Measurements from ENCODE around the gene UST.
"Not testable (repeated sequence)": the region's sequence is repeated elsewhere in the genome, so short reads cannot be mapped to it uniquely, and the experiment has no call there.

The UST gene

DNA sequence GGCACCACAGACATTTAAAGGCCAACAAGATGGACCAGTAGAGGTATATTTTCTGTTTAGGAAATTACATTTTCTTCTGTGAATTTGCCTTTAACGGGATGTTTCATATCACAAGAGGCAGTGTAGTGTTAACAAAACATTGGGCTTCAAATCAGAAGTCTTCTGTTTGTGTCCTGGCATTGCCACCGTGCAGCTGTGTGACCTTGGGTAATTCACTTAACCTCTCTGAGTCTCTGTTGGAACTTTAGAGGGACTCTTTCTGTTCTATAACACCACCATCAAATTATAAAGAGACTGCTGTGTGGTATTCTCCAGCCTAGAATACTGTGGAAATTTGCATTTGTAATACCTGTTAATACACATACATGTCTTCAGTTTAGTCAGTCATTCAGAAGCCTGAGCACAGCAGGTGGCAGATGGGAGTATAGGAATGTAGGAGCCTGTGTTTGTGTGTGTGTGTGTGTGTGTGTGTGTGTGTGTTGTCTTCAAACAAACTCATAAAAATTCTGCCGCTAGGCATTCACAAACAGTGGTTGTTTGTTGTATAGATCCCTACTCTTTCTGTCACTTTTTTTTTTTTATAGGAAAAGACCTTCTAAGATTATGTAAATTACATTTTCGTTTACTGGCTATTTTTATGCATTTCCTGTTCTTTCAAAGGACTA, 22.6 kb downstream of the UST start:
- no peak for DNase-seq

DNA sequence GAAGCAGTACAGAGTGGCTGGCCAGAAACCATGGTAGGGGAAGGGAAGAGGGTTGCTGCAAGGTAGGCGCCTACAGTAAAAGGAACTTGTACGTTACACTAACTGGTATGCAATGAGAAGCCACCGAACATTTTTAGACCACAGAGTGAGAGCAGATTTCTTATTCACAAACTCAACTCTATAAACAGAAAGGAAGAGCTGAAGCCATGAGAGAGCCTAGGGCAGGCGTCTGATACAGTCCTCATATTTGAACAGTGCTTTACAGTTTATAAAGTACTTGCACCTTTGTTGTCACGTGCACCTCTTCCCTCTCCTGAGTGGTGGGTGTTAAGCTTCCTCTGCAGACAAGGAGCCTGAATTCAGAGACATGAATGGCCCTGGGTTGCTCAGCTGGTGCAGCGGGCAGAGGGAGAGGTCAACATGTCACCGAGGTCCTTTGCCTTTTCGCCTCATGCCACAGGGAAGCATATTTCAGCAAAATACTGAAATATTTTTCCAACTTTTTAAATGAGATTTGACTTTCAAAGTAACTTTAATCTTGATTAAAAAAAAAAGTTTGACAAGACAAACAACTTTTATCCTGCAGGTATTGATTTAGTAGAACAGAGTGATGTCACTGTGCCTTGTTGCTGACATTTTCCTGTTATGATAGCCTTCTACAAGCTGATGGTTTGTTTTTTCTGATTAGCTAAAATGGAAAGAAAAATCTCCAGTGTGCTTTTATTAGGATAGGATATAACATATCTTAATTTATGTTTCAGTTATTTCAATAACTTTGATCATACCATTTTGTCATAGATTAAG, 23.8 kb downstream of the UST start:
- DNase-seq = no peak

DNA sequence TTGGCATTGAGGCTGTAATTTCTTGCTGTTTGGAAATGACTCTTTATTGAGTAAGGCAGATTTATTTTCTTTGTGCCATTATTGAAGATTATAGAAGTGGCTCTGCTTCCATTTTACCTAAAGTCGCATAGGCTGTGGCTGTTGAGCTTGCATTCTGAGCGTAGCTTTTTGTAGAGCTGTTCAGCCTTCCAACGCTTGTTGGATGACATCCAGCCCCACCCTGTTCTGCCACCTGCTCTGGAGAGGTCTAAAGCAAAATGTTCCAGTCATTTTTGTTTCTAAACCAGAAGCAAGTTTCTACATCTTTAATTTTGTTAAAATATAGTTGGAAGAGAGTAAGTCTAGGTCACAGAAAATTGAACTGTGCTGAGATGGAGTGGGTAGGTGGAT, 24.4 kb downstream of the UST start:
- no peak for DNase-seq

DNA sequence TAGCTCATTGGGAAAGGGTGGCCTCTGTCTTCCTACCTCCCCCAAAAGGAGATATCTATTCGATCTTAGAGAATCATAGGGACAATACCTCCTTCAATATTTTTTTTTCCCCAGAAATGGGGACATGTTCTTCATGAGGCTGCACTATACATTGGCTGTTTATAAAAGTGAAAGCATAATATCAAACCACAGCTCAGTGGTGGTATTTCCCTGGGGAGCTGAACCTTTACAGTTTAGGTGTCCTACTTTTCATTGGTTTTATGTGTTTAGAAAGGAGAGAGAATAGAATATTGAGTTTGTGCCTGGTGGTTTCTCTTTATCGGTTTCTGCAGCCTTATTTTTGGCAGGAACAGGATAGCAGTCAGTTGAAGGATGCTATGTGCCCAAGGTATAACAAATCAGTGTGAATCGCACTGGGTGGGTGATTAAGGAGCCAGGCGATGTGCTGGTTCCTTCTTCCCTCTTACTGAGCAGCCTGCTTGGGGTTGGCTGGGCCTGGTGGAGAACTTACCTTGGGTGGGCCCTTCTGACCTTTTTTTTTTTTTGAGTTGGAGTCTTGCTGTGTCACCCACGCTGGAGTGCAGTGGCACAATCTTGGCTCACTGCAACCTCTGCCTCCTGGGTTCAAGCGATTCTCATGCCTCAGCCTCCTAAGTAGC, 25.2 kb downstream of the UST start:
- DNase-seq = no peak

DNA sequence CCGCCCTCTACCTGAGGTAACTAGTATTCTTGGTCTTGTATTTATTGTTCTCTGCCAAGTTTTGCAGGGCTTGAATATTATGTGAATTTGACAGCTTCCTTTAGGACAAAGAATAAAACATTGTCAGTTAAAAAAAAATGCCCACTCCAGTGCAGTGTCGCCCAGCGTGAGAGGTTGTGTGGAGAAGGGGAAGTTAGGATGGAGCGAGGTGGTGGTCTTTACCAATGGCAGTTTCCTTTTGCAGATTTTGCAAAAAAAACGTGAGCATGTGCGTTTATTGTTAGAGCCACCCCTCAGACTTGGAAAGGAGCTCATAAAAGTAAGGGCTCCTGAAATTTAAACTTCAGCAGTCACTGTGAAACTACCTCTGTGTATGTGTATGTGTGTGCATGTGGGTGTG, 28.3 kb downstream of the UST start:
- DNase-seq = no peak

DNA sequence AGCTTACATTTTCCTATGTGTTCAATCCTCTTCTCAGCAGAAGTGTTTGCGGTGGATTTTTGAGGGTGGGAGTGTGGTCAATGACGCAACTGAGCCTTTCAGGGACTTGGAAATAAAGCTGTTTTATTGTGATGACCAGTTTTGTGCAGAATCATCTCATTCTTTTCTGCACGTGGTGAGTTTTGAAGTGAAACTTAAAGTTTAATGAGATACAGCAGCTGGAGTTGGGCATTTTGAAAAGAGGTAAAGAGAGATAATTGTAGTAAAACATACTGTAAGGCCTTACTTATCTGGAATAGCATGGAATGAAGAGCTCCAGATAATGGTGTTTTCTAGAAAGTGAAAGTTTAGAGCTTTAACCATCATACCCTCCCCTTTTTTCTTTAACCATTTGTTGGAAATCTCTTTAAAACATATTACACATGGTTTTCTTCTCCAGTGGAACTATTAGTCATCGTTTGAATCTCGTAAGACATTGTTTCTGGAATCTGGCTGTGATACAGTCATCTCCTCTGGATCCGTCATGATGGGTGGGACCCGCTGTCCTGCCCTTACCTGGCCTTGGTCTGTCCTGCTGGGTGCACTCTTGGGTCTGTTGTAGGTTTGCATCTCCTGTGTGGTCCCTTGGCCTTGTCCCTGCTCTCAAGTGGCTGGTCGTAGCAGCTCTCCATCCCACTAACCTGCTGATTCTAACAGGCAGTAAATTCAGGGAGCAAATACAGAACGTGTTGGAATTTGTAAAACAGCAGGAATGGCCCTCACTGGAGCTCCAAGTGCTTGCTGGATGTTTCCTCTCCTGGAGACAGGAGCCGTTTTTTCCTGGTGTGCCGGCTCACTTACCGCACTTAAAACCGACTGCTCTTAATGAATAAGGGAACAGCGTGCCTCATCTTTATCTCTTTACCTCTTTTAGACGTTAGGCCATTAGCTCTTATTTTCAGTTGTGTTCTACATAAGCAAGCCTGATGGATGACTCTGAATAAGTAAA, 29.8 kb downstream of the UST start:
- no peak for DNase-seq

DNA sequence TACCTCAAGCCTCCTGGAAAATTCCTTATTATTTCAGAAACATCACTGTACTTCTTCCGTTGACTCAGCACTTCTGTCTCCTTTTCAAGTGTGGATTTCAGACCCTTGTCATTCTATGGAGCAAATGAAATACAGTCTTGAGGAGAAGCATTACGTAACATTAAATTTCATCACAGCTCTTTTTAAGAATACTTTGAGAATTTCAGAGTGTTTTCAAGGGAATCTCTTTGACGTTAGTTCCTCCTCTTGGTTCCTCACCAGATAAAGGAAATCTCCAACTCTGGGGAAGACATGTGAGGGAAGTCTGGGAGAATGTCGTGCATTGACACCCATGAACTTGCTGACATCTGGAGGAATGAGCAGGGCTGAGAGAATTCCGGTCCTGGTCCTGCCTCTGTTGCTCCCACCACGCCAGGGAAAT, 32.3 kb downstream of the UST start:
- no peak for DNase-seq

DNA sequence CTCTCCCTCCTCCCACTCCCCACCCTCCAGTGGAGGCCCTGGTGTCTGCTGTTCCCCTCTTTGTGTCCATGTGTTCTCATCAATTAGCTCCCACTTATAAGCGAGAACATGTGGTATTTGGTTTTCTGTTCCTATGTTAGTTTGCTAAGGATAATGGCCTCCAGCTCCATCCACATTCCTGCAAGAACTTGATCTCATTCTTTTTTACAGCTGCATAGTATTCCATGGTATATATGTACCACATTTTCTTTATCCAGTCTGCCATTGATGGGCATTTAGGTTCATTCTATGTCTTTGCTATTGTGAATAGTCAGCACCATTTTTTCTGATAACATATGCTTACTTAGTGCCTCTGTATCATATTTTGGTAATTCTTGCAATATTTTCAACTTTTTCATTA, 33.6 kb downstream of the UST start:
- not testable (repeated sequence) for DNase-seq

DNA sequence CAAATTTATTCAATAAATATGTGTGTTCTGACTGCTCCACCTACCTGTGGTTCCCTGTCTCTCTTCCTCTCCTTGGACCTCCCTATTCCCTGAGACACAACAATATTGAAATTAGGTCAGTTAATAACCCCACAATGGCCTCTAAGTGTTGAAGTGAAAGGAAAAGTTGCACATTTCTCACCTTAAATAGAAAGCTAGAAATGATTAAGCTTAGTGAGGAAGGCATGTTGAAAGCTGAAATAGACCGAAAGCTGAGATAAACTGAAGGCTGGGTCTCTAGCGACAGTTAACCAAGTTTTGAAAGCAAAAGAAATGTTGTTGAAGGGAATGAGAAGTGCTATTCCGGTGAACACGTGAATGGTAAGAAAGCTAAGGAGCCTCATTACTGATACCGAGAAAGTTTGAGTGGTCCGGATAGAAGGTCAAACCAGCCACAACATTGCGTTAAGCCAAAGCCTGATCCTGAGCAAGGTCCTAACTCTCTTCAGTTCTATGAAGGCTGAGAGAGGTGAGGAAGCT, 34.1 kb downstream of the UST start:
- no peak for DNase-seq

DNA sequence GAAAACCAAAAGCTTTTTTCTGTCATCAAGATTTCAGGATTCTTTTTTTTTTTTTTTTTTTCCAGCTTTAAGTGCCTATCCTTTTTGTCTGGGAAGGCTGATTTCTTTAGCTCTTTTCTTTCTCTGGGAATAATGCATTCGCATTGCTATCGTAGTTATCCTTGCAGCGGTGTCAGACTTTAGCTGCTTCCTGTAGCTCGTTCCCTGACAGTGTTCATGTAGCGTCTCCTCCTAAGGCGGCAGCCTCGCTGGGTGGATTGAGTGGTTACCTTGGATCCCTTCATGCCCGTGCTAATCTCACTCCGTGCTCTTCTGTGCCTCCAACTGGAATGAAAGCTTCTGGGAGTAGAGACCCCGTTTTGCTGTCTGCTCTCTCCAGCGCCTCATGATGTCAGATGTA, 43.1 kb downstream of the UST start:
- DNase-seq = no peak

DNA sequence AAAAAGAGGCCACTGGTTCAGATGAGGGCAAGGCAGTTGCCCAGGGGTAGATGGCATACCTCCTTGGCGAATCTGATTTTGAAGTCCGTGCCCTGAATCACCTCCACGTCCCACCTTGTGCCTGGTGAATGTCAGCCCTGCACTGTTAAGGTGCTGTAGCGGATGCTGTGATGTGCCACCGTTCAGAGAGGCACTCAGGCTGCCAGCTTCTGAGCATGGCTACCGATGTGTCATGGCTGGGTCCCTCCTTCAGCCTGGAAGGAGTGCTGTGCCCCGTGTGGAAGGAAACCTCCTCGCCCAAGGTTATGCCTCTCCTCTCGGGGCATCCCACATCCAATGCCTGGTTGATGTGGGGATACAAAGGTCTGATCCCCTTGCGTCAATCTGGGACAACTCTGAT, 43.6 kb downstream of the UST start:
- DNase-seq = no peak

DNA sequence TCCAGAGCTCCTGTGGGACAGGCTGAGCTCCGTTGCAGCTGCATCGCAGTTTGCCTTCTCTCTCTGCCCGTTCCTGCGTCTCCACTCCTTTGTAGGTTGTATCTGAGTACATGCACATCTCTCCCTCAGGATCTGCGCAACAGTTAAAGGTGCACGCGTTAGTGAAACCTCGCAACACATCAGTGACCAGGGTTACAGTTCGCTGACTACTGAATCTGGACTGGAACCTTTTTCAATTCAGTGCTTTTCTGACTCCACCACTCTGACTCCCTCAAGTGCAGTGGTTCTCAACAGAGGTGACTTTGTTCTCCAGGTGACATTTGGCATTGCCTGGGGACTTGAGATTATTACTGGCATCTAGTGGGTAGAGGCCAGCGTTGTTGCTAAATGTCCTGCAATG, 44.0 kb downstream of the UST start:
- DNase-seq = no peak

DNA sequence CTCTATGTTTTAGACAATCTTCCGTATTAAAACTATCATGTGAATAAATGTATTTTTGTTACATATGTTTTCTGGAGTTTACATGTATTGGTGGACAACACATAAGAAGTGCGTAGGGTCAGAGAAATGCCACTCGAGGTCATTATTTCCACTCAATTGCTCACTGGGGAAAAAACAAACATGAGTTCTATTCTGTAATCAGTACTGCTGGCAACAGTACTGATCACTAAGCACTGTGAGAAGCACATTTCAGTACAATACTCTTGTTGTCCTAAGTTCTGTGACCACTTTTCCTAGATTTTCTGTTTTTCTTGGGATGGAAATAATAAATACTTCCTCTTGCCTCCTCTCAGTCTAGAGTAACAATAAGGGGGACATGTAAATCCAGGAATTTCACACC, 44.5 kb downstream of the UST start:
- no peak for DNase-seq

DNA sequence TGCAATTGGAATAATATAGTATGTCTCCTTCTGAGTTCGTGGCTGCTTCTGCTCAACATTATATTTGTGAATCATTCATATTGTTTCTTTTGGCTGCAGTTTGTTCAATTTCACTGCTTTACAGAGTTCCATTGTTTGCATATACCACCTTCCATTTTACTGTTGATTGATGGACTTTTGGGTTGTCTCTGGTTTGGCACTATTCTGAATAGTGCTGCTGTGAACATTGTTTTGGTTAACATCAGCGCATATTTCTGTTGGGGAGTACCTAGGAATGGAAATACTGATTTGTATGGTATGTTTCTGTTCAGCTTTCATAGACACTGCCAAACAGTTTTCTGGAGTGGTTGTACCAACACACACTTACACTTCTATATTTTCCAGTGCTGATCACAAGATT, 46.9 kb downstream of the UST start:
- no peak for DNase-seq

DNA sequence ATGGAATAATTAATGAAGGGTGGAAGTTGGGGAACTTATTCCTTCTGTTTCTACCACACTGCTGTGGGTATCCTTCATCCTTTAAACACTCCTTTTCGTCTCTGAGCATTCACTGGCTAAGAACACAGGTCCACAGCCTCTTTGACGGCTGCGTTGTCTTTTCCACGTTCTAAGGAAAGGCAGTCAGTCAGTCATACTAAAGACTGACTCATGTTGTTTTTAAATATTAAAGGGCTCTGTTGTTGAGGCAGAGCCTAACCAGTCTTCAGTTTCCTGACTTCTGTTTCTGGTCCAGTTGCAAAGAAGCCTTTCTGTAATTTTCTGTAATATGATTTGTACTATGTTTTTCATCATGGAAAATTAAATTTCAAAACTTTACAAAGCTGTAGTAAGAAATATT, 48.0 kb downstream of the UST start:
- no peak for DNase-seq

DNA sequence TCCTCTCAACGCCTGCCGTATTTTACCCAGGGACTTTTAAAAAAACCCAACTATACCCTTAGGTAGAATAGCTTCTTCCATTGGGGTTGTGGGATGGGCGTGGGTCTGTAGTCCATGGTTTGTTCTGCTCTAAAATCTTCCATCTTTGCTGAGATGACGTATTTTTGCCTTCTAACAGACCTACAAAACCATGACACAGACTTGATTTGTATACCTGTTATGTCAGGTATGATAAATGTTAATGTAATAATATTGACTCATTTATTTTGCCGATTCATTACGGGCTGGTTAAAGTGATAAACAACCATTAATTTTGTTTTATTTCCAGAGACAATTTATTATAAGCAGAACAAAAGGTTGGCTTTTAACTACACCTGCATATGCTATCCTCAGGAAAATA, 48.7 kb downstream of the UST start:
- DNase-seq = no peak

DNA sequence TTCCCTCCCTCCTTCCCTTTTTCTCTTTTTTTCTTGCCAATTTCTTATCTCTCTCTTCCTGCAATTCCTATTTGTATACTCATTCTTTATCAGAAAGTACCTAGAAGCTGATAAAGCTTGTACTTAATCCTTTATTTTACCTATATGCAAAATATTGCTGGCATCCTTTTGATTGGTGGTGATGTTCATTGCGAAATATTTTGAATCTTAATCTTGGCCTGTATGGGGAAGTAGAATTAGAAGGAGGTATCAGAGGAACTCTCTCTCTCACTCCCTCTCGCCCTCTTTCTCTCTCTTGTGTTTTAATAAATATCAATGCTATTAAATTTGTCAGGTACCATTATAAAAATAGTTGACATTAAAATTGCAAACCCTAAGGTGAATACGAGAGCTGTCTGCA, 52.8 kb downstream of the UST start:
- no peak for DNase-seq

DNA sequence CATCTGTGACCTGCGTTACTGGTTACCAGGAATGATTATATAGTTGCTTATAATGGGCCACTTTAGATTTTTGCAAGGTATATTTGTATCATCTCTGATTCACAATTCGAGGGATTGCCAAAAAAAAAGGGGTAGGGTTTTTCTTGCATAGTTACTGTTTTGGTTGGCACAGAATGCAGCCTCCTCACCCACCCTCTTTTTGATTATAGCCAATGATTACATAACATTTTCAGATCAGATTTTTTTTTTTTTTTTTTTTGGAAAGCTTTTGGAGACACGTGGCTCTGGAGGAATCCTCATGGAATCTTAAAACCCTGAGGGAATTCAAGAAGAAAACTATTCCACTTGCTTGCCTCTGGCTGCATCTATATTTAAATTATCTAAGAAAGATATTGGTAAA, 53.7 kb downstream of the UST start:
- DNase-seq = no peak

DNA sequence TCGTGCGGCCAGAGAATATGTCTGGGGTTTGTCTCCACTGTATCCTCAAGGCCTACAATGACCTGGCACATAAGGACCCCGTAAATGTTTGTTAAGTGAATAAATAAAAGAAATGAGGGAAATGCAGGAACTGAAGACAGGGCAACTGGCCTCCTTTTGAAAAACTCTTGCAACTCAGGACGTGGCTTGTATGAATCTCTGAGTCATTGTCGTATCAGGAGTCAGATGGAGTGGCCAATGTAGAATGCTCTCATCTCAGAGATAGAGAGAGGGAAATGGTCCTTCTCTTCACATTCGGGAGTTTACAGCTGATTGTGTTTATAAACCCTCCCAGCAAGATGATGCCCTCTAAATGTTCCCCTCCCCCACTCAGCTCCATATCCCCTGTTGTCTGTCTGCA, 57.1 kb downstream of the UST start:
- no peak for DNase-seq

DNA sequence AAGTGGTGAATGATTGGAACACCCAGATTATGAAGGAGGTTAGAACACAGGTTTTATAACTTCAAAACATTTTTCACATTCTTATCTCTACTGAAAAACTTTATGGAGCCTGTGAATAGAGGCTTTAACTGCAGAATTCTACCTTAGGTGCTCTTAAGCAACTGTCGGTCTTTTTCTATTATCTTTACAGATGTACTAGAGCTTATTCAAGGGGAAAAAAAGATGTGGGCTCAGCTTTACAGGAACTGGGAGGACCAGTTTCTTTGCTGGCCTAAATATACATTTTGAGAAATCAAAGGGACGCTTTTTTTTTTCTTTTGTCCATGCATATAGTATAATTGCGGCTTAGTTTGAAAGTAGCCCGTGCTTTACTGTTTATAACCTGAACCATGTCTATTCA, 58.9 kb downstream of the UST start:
- DNase-seq = no peak

DNA sequence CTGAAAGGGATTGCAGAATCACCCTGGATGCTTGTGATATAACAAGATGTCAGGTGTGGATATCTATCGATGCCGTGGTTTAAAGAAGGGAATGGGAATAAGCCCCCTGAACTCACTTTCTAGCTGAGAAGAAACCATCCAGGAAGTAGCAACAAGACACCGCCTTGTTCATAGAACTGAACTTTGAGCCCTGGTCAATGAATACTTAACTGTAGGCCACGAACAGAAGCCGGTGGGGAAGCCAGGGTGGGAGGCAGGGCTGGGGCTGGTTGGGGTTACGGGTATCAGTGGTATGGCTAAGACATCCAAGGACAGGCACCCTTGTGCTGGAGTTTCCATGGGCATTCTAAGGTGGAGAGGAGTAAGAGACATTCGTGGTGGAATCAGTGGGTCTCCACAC, 61.0 kb downstream of the UST start:
- DNase-seq = no peak

DNA sequence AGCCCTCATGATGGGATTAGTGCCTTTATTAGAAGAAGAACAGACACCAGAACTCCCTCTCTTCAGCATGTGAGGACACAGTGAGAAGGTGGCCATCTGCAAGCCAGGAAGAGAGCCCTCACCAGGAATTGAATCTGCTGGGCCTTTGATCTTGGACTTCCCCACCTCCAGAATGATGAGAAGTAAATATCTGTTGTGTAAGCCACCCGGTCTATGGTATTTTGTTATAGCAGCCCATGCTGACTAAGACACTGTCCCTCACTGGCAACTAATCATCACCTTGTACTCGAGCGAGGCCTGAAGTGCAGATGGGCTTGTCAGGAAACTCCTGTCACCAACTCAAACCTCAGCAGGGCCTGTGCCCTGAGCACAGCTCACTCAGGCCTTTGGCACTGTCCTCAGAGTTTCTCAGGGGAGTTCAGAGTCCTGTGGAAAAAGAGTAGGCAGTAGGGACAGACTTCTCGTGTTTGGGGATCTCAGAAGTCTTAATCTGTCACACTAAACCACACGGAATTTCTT, 62.0 kb downstream of the UST start:
- no peak for DNase-seq

DNA sequence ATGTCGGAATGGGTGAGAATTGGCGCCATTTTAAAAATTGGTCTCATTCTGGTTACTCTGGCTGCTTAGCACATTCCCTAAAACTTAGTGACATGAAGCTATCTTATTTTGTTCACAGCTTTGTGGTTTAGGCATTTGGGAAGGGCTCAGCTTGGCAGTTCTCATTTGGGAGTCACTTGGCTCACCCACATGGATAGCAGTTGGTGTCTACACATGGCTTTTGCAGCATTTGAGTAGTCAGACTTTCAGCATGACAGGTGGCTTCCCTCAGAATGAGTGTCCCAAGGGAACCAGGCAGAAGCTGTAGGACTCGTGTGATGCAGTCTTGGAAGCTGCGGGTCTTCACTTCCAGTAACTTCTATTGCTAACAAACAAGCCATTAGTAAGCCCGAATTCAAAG, 64.6 kb downstream of the UST start:
- DNase-seq = no peak

Data from SHP77 treated with DMSO at 0.1 percent for 48 hours (cell line).